ENCODE data around the gene CALY.
"Not testable (repeated sequence)": the region's sequence is repeated elsewhere in the genome, so short reads cannot be mapped to it uniquely, and the experiment has no call there.

CALY gene

GRCh38 chr10:133377025-133377817, 40.5 kb upstream of the CALY start:
- Histone ChIP-seq H3K36me3 (no peaks in the 10 kb centered on the region), H3K9me3 (ENCODE audit: severe bottlenecking) (no peaks in the 10 kb centered on the region), H3K4me3 (ENCODE audit: low read depth, low read length) (no peak overlapping the region), H3K27ac (no peak overlapping the region), H3K27me3 (ENCODE audit: insufficient read depth, low read depth, severe bottlenecking) (no peaks in the 10 kb centered on the region)
- DNase-seq: no peak
- no peak for TF ChIP-seq CTCF (IDR thresholded peaks at IDR 0.05; ENCODE audit: low read depth, low read length)

GRCh38 chr10:133376183-133376582, 39.5 kb upstream of the CALY start:
- H3K4me3 ChIP-seq (ENCODE audit: low read depth, low read length); DNase-seq; H3K9me3 ChIP-seq (ENCODE audit: severe bottlenecking); H3K27ac ChIP-seq; H3K27me3 ChIP-seq (ENCODE audit: insufficient read depth, low read depth, severe bottlenecking); H3K36me3 ChIP-seq: not testable (repeated sequence)

GRCh38 chr10:133375357-133376115, 38.8 kb upstream of the CALY start:
- Histone ChIP-seq H3K36me3 (peaks cover 2% of the 10 kb centered on the region; the same call in 1 of the 2 replicates), H3K27ac (no peak overlapping the region), H3K27me3 (ENCODE audit: insufficient read depth, low read depth, severe bottlenecking) (no peaks in the 10 kb centered on the region), H3K9me3 (ENCODE audit: severe bottlenecking) (no peaks in the 10 kb centered on the region), H3K4me3 (ENCODE audit: low read depth, low read length) (no peak overlapping the region)
- DNase-seq: no peak
- no peak for TF ChIP-seq CTCF (IDR thresholded peaks at IDR 0.05; ENCODE audit: low read depth, low read length)

- no peaks in the 10 kb centered on the region for H3K9me3 ChIP-seq (ENCODE audit: severe bottlenecking)
- peak; percentile 95 for DNase-seq
- no peaks in the 10 kb centered on the region for H3K27me3 ChIP-seq (ENCODE audit: insufficient read depth, low read depth, severe bottlenecking)
- H3K27ac ChIP-seq: peak within 1 kb of the TSS; percentile 80
- peaks cover 21% of the 10 kb centered on the region for H3K36me3 ChIP-seq
- H3K4me3 ChIP-seq (ENCODE audit: low read depth, low read length): peak within 1 kb of the TSS; percentile 57
- no peak for TF ChIP-seq CTCF (IDR thresholded peaks at IDR 0.05; ENCODE audit: low read depth, low read length)
Measured at GRCh38 chr10:133373174-133374090, 36.7 kb upstream of the CALY start, which contains the start of gene ECHS1. Gene ECHS1, minus strand, starts transcription at chr10:133373354. Its CDS starts 21 bp downstream, at chr10:133373333.

- peaks cover 27% of the 10 kb centered on the region for H3K36me3 ChIP-seq
- H3K27me3 ChIP-seq (ENCODE audit: insufficient read depth, low read depth, severe bottlenecking): no peaks in the 10 kb centered on the region
- TF ChIP-seq CTCF (IDR thresholded peaks at IDR 0.05; ENCODE audit: low read depth, low read length): no peak
- no peak overlapping the region; the same call in 1 of the 2 replicates for H3K4me3 ChIP-seq (ENCODE audit: low read depth, low read length)
- no peak overlapping the region for H3K27ac ChIP-seq
- H3K9me3 ChIP-seq (ENCODE audit: severe bottlenecking): no peaks in the 10 kb centered on the region
- no peak for DNase-seq
Measured at GRCh38 chr10:133372507-133372906, 35.8 kb upstream of the CALY start.

All from WERI-Rb-1 (cell line).